Measurements from ENCODE around the gene PJA1. TPM values are rescaled to one million over a fixed set of nuclear protein-coding genes. Genes with fewer than 3 reads are reported as not detected.

The PJA1 gene
- total RNA-seq, 1 donor from 2014 or later = 29.7 TPM

- Mint-ChIP-seq H3K4me3 (ENCODE audit: unreplicated experiment) (no peak overlapping the region), H3K9me3 (ENCODE audit: unreplicated experiment) (peaks cover 10% of the 10 kb centered on the region), H3K4me1 (ENCODE audit: unreplicated experiment) (no peaks in the 10 kb centered on the region), H3K27ac (ENCODE audit: unreplicated experiment) (no peak overlapping the region), H3K27me3 (ENCODE audit: unreplicated experiment) (no peaks in the 10 kb centered on the region), H3K36me3 (ENCODE audit: unreplicated experiment) (no peaks in the 10 kb centered on the region)
- no peak for TF ChIP-seq CTCF (IDR thresholded peaks at IDR 0.05)
- no peak for DNase-seq (ENCODE audit: extremely low spot score, unreplicated experiment)
Measured at GRCh38 chrX:69207216-69207615, 42.0 kb upstream of the PJA1 start.

- Mint-ChIP-seq H3K4me1 (ENCODE audit: unreplicated experiment) (no peaks in the 10 kb centered on the region), H3K27me3 (ENCODE audit: unreplicated experiment) (no peaks in the 10 kb centered on the region), H3K27ac (ENCODE audit: unreplicated experiment) (no peak overlapping the region), H3K4me3 (ENCODE audit: unreplicated experiment) (no peak overlapping the region), H3K9me3 (ENCODE audit: unreplicated experiment) (peaks cover 4% of the 10 kb centered on the region), H3K36me3 (ENCODE audit: unreplicated experiment) (no peaks in the 10 kb centered on the region)
- DNase-seq (ENCODE audit: extremely low spot score, unreplicated experiment) = no peak
- TF ChIP-seq CTCF (IDR thresholded peaks at IDR 0.05) = no peak
Measured at GRCh38 chrX:69203638-69204037, 38.4 kb upstream of the PJA1 start.

DNA sequence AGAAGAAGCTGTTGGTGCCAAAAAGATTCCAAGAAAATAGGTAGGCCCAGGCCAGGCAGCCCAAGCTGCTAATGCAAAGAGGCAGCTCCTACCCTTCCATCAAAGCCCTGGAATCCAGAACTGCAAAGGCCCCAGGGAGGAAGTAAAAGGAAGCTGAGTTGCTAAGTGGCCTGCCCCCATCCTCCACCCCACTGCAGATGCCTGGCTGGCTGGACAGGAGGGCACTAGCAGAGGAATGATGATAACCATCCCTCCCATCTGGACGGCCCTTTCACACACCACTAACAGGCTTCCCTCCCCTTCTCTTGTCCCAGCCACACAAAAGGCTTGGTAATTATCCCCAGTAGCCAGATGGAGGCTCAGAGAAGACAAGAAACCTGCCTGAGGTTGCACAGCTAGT is 32.4 kb upstream of the PJA1 start:
- H3K36me3 Mint-ChIP-seq (ENCODE audit: unreplicated experiment) = no peaks in the 10 kb centered on the region
- peaks cover 5% of the 10 kb centered on the region for H3K9me3 Mint-ChIP-seq (ENCODE audit: unreplicated experiment)
- no peak overlapping the region for H3K27ac Mint-ChIP-seq (ENCODE audit: unreplicated experiment)
- no peaks in the 10 kb centered on the region for H3K4me1 Mint-ChIP-seq (ENCODE audit: unreplicated experiment)
- no peak overlapping the region for H3K4me3 Mint-ChIP-seq (ENCODE audit: unreplicated experiment)
- no peak for DNase-seq (ENCODE audit: extremely low spot score, unreplicated experiment)
- TF ChIP-seq CTCF (IDR thresholded peaks at IDR 0.05) = no peak
- H3K27me3 Mint-ChIP-seq (ENCODE audit: unreplicated experiment) = peaks cover 6% of the 10 kb centered on the region

- H3K27me3 Mint-ChIP-seq (ENCODE audit: unreplicated experiment) = peaks cover 6% of the 10 kb centered on the region
- DNase-seq (ENCODE audit: extremely low spot score, unreplicated experiment) = no peak
- H3K4me1 Mint-ChIP-seq (ENCODE audit: unreplicated experiment) = no peaks in the 10 kb centered on the region
- H3K4me3 Mint-ChIP-seq (ENCODE audit: unreplicated experiment) = no peak overlapping the region
- TF ChIP-seq CTCF (IDR thresholded peaks at IDR 0.05) = no peak
- peaks cover 5% of the 10 kb centered on the region for H3K9me3 Mint-ChIP-seq (ENCODE audit: unreplicated experiment)
- no peaks in the 10 kb centered on the region for H3K36me3 Mint-ChIP-seq (ENCODE audit: unreplicated experiment)
- H3K27ac Mint-ChIP-seq (ENCODE audit: unreplicated experiment) = no peak overlapping the region
Measured at GRCh38 chrX:69196666-69197065, 31.4 kb upstream of the PJA1 start.

DNA sequence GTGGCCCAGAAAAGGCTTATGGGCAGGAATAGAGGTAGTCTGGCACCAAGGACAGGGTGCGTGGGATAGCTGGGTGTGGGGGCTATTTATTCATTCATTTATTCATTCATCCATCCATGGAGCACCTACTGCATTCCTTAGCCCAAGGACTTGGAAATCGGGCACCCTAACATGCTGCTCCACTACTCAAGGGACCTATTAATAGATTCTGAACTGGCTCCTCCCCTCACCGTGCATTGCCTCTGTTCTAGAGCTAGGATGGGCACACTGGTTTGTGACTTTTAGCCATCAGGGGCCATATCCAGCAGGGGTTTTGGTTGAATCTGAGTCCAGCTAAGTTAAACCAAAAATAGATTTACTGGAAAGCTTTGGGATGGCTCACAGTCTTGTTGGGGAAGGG is 30.6 kb upstream of the PJA1 start:
- no peak for TF ChIP-seq CTCF (IDR thresholded peaks at IDR 0.05)
- Mint-ChIP-seq H3K4me3 (ENCODE audit: unreplicated experiment) (no peak overlapping the region), H3K9me3 (ENCODE audit: unreplicated experiment) (peaks cover 5% of the 10 kb centered on the region), H3K4me1 (ENCODE audit: unreplicated experiment) (no peaks in the 10 kb centered on the region), H3K27ac (ENCODE audit: unreplicated experiment) (no peak overlapping the region), H3K27me3 (ENCODE audit: unreplicated experiment) (peaks cover 6% of the 10 kb centered on the region), H3K36me3 (ENCODE audit: unreplicated experiment) (no peaks in the 10 kb centered on the region)
- no peak for DNase-seq (ENCODE audit: extremely low spot score, unreplicated experiment)

All from osteocyte (in vitro differentiated cells).